GM18508 (cell line): Measurements from ENCODE around the gene KCNK6.

Experiments
- ATAC-seq: cut with Tn5 transposase; IDR thresholded peaks from one replicate; pipeline ENCODE4 v1.9.1; 2021; ENCODE audit warnings: moderate number of reproducible peaks; ENCODE audit not compliant: insufficient read depth, unreplicated experiment

The KCNK6 gene

DNA sequence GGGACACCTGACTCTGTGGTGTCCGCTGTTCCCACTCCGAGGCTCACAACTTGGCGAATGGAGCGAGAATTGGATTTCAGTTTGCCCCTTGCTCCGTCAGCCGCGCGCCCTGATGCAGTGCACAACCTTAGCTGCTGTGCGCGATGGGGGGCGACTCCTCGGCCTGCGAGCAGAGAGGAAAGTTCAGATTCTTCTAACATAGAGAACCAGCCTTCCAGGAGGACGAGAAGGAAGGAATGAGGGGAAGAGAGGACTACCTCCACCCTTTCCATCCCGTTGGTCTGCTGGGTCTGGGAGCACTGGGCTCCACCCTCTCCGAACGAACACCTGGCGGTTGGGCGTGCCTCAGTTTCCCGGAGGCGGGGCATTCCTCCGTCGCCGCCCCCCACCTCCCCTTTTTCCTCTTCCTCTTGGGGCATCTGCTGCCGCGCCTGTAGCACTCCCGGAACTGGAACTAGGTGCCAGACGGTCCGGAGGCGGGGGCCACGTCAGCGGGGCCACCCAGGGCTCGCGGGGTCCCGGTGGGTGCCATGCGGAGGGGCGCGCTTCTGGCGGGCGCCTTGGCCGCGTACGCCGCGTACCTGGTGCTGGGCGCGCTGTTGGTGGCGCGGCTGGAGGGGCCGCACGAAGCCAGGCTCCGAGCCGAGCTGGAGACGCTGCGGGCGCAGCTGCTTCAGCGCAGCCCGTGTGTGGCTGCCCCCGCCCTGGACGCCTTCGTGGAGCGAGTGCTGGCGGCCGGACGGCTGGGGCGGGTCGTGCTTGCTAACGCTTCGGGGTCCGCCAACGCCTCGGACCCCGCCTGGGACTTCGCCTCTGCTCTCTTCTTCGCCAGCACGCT is at the start of gene KCNK6:
KCNK6 (plus strand) TSS at position 425 of the 838 bp plus-strand sequence; CDS start at position 531, 106 bp downstream.
- ATAC-seq: no peak

DNA sequence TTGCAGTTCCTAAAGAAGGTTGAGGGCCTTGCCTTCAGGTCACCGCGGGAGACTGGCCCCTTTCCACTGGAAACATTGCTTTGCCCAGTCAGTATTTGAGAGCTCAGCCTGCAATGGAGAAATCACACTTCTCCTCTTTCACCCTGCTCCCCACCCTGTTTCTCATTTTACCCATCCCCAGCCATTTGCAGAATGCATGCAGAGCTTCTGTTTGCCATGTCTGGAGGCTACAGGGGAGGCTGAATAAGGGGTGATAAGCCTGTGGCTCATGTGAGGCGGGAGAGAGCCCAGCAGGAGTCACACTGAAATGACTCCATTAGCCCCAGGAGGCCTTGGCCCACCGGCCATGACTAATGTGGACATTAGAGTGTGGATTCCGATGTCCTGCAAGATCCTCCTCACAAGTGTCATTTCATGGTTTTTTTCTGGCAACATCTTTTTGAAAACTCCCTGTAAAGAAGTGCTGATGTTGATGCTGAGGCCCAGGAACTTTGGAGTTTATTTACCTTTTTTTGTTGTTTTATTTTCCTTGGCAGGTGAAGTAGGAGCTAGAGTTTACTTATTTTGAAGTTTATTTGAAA is 49.0 kb upstream of the KCNK6 start:
- no peak for ATAC-seq

DNA sequence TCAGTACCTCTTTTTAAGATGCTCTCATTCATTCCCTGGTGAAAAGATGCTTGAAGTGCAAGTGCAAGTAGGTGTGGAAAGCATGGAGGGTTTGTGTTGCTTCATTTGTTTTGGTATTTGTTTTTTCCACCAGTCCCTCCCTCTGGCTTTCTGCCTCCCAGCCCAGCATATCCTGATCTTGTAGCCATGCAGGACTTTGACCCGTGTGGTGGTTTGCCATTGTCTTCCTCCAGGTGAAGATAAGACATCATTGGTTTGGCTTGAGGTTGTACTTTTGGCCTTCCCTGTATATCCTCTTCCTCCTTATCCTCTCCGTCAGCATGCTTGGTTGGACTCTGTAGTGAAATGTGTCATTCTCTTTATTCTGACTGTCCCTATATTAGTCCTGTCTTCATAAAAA is 46.1 kb upstream of the KCNK6 start:
- no peak for ATAC-seq

- no peak for ATAC-seq
Observed at GRCh38 chr19:38274739-38275138, 44.9 kb upstream of the KCNK6 start.

DNA sequence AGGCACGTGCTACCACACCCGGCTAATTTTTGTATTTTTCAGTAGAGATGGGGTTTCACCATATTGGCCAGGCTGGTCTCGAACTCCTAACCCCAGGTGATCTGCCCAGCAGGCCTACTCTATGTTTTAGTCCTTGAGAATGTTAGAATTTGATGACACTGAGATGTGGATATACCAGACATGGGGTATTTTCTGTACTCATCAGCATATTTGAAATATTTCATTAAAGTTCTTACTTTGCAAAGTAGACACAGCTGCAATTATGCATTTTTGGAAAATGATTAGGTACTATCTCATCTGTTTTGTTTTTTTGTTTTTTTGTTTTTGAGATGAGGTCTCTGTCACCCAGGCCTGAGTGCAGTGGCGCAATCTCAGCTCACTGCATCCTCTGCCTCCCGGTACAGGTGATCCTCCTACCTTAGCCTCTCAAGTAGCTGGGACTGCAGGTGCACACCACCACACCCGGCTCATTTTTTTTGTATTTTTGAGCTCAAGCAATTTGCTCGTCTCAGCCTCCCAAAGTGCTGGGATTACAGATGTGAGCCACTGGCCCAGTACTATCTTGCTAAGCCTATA is 42.6 kb upstream of the KCNK6 start:
- ATAC-seq: no peak

GRCh38 chr19:38277549-38277948 is 42.1 kb upstream of the KCNK6 start:
- ATAC-seq: no peak

- ATAC-seq: no peak
Observed at GRCh38 chr19:38277969-38278680, 41.5 kb upstream of the KCNK6 start.

DNA sequence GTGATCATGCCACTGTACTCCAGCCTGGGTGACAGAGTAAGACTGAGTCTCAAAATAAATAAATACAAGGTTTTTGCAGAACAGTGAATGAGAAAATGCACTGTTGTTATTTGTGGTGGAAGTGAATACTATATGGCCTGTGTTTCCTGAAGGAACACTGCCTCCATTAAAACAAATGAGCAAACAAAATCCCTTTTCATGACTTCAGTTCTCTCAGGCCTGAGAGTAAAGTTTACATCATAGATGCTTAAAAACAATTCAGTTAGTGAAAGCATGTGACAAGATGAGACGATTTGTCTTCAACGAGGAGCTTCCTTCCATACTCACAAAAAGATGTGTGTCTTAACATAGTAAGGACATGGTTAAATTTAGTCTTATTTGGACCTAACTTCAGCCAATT is 40.9 kb upstream of the KCNK6 start:
- no peak for ATAC-seq

GRCh38 chr19:38280030-38280921 is 39.4 kb upstream of the KCNK6 start:
- no peak for ATAC-seq

DNA sequence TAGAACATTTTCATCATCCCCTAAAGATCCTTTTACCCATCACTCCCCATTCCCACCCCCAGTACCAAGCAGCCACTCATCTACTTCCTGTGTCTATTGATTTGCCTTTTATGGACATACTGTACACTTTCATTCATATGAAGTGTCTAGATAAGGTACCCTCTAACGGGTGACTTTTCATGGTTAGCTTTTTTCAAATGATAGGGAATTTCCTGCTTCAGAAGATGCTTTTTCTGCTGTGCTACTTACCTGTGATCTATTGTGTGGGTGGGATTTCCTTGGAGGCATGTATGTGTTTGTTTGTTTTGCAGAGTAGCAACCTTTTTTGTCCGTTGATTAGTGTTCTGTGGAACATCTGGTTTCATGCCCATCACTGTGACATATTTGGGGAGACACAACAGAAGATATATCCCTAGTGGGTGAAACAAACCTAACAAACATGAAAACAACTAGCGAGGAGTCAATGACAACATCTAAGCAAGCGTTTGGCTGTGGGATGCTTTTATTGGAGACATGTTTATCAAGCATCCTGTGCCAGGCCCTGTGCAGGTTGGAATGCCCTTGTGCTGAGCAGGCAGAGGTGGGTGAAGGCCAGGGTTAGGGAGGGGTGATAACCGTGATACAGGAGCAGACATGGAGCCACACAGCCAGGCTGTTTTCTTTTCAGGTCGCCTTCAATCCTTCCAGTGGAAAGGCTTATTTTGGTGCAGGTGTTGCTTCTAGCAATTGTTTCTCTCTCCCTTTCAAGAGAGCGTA is 37.7 kb upstream of the KCNK6 start:
- no peak for ATAC-seq

DNA sequence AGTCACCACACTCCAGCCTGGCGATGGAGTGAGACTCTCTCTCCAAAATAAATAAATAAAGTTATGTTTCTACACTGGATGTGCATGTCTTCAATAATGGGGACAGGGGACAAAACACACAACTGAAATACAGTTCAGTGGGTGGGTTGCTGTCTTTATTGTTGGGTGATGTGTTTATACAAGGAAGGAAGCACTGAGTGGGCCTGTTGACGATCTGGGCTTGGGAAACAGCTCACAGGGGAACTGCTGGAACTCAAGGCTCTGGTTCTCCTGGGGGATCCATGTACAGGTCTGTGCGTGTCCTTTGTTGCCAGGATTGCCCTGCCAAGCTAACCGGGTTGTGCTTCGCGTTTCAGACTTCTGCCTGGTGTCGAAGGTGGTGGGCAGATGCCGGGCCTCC is 36.4 kb upstream of the KCNK6 start:
- ATAC-seq: no peak

DNA sequence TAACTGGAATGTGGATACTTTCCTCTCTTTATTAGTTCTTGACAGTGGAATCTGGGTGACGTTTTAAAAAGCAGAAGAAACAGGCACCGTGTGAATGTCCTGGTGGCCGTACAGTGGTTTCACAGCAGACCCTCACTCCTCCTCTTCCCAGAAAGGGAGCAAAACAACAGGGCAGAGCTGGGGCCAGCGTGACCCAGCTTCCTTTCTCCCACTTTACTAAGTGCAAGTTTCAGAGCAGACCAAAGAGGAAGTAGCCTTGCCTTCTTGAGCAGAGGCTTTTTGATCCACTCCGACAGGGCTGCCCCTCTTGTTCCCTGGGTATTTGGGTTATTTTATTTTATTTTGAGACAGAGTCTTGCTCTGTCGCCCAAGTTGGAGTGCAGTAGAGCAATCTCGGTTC is 35.2 kb upstream of the KCNK6 start:
- no peak for ATAC-seq

- no peak for ATAC-seq
Observed at GRCh38 chr19:38285567-38285966, 34.1 kb upstream of the KCNK6 start.

DNA sequence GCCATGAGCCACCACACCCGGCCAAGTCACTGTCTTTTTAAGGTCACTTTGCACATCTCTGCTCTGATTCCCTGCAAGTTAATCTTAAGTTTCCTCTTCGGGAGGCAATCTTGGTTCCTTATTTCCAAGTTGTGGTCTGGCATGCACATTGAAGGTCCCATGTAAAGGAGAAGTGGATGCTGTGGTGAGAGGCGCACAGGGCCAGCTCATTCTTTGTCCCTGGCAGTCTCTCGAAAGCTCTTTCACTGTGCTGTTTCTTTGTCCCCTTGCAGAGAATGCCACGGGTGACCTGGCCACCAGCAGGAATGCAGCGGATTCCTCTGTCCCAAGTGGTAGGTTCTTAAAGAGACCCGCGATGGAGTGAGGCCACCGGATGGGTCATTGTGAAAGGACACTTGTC is 32.0 kb upstream of the KCNK6 start:
- ATAC-seq: no peak

DNA sequence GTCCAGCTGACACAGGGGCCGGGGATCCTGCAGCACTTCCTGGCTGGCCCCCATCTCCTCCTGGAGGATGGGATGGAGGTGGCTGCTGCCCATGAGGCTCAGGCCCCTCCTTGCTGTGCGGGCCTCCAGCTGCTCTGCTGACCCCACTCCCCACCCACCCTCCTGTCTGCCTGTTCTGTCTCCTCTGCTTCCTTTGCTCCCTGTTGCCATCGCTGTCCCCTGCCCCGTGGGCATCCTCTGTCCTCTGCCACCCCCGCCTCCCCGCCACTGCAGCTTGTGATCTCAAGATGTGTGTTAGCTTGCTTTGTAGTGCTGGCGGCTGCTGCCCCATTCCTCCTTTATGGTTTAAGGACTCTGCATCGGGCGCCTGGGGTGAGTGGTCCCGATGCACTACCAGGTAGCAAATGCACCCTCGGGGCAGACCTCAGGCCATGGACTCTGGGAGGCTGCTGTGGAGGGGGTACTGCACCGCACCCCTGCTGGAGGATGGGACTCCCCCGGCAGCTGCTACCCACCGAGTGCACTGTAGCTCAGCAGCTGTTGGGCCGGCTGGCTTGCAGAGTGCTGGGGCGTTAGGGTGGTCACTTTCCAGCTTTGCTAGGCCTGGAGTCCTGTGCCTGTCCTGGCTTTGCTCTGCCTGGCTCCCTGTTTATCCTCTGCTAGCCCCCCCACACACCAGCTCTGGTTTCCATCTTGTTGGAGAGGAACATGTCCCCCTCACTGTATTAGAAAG is 31.4 kb upstream of the KCNK6 start:
- no peak for ATAC-seq

DNA sequence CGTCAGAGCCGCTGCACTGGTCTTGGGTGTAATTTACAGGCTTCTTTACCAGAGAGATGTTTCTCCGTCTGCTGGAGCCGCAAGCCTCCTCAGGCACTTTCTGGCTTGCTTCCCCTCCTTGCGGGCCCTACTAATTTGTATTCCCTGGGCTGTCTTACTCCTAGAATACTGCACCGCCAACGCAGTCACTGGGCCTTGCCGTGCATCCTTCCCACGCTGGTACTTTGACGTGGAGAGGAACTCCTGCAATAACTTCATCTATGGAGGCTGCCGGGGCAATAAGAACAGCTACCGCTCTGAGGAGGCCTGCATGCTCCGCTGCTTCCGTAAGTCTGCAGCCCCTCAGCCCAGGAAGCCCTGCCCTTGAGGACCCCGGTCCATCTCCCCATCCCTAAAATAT is 29.7 kb upstream of the KCNK6 start:
- no peak for ATAC-seq

DNA sequence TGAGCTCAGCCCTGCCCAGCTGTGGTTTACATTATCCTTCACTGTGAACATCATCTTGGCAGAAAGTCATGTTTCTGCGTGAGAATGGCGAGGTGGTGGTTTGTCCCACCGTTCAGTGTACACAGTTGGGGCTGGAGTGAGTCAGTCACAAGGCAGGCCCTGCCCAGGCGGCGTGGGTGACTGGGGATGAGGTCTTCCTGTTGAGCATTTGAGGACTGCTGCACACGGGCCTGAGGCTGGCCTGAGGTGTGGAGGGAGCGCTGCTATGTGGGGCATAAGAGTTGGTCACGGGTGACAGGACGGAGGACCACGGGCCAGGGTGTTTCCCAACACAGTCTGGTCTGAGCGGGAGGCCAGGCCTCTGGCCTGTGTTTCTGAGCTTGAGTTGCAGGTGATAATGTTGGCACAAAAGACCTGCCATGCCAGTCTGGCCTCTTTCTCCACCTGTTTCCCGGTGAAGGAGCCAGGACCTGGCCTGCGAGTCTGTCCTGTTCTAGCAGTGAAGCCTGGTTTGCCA is 29.0 kb upstream of the KCNK6 start:
- no peak for ATAC-seq

- no peak for ATAC-seq
Observed at GRCh38 chr19:38291855-38292254, 27.8 kb upstream of the KCNK6 start.
